Measurements from ENCODE around the gene FAF1. TPM values are rescaled to one million over a fixed set of nuclear protein-coding genes. Genes with fewer than 3 reads are reported as not detected.

FAF1 gene
- total RNA-seq, 2 experiments from 2014 or later: 43.5 to 44.0 TPM

GRCh38 chr1:50615036-50615750 lies 344.9 kb downstream of the FAF1 start:
- Mint-ChIP-seq H3K4me3 (no peak overlapping the region), H3K27ac (no peak overlapping the region), H3K9me3 (peaks cover 12% of the 10 kb centered on the region), H3K27me3 (no peaks in the 10 kb centered on the region), H3K36me3 (ENCODE audit: low read depth) (peaks cover 20% of the 10 kb centered on the region), H3K4me1 (ENCODE audit: low read depth) (no peaks in the 10 kb centered on the region)
- CTCF ChIA-PET: no interaction called here
- Histone ChIP-seq H3K9me3 (ENCODE audit: control insufficient read depth in 1 of 2, insufficient read depth in 1 of 2, low read length in 2 of 2) (peaks cover 0 to 8% of the 10 kb centered on the region in 2 experiments), H3K4me1 (ENCODE audit: insufficient read depth, low read length) (no peaks in the 10 kb centered on the region), H3K27ac (ENCODE audit: low read depth in 1 of 2, low read length in 2 of 2) (no peak overlapping the region), H3K4me3 (ENCODE audit: low read length) (no peak overlapping the region), H3K27me3 (ENCODE audit: control insufficient read depth in 1 of 2, insufficient read depth in 2 of 2, low read length in 2 of 2) (no peaks in the 10 kb centered on the region), H3K36me3 (ENCODE audit: insufficient read depth, low read length) (no peaks in the 10 kb centered on the region)
- DNase-seq (no peak), ATAC-seq (ENCODE audit: poor library complexity) (no peak)
- POLR2A ChIA-PET: no interaction called here
- intact Hi-C loops (cut with DNase I, micrococcal nuclease): no loop called here
- no peak for TF ChIP-seq CTCF (IDR thresholded peaks at IDR 0.05)

GRCh38 chr1:50611675-50612074 lies 348.4 kb downstream of the FAF1 start:
- Histone ChIP-seq H3K9me3 (ENCODE audit: control insufficient read depth in 1 of 2, insufficient read depth in 1 of 2, low read length in 2 of 2) (no peaks in the 10 kb centered on the region), H3K36me3 (ENCODE audit: insufficient read depth, low read length) (peaks cover 3% of the 10 kb centered on the region), H3K4me3 (ENCODE audit: low read length) (no peak overlapping the region), H3K4me1 (ENCODE audit: insufficient read depth, low read length) (no peaks in the 10 kb centered on the region), H3K27ac (ENCODE audit: low read depth in 1 of 2, low read length in 2 of 2) (no peak overlapping the region), H3K27me3 (ENCODE audit: control insufficient read depth in 1 of 2, insufficient read depth in 2 of 2, low read length in 2 of 2) (no peaks in the 10 kb centered on the region)
- H3K4me3 Mint-ChIP-seq: no peak overlapping the region
- ChIA-PET CTCF (interaction anchor here (1.2 kb wide), 1 partner anchor 26 kb away, joined by 3 read pairs; no protein-coding TSS in a partner anchor), POLR2A (no interaction called here)
- peaks cover 28% of the 10 kb centered on the region for H3K36me3 Mint-ChIP-seq (ENCODE audit: low read depth)
- ATAC-seq (ENCODE audit: poor library complexity): no peak
- DNase-seq: peak in 1 of 14 experiments; percentile 16
- peaks cover 2% of the 10 kb centered on the region for H3K9me3 Mint-ChIP-seq
- H3K27ac Mint-ChIP-seq: peak overlapping the region; percentile 5
- H3K4me1 Mint-ChIP-seq (ENCODE audit: low read depth): no peaks in the 10 kb centered on the region
- no peaks in the 10 kb centered on the region for H3K27me3 Mint-ChIP-seq
- intact Hi-C loops (cut with DNase I, micrococcal nuclease): no loop called here
- no peak for TF ChIP-seq CTCF (IDR thresholded peaks at IDR 0.05)

GRCh38 chr1:50610563-50610962 lies 349.5 kb downstream of the FAF1 start:
- TF ChIP-seq CTCF (IDR thresholded peaks at IDR 0.05): no peak
- DNase-seq (no peak), ATAC-seq (ENCODE audit: poor library complexity) (no peak)
- Histone ChIP-seq H3K27ac (ENCODE audit: low read depth in 1 of 2, low read length in 2 of 2) (no peak overlapping the region), H3K4me1 (ENCODE audit: insufficient read depth, low read length) (no peaks in the 10 kb centered on the region), H3K4me3 (ENCODE audit: low read length) (no peak overlapping the region), H3K36me3 (ENCODE audit: insufficient read depth, low read length) (peaks cover 3% of the 10 kb centered on the region), H3K9me3 (ENCODE audit: control insufficient read depth in 1 of 2, insufficient read depth in 1 of 2, low read length in 2 of 2) (no peaks in the 10 kb centered on the region), H3K27me3 (ENCODE audit: control insufficient read depth in 1 of 2, insufficient read depth in 2 of 2, low read length in 2 of 2) (no peaks in the 10 kb centered on the region)
- Mint-ChIP-seq H3K4me3 (no peak overlapping the region), H3K27me3 (no peaks in the 10 kb centered on the region), H3K9me3 (no peaks in the 10 kb centered on the region), H3K4me1 (ENCODE audit: low read depth) (no peaks in the 10 kb centered on the region), H3K27ac (no peak overlapping the region), H3K36me3 (ENCODE audit: low read depth) (peaks cover 18% of the 10 kb centered on the region)
- ChIA-PET CTCF (interaction anchor here (1.2 kb wide), 1 partner anchor 27 kb away, joined by 3 read pairs; no protein-coding TSS in a partner anchor), POLR2A (no interaction called here)
- intact Hi-C loops (cut with DNase I, micrococcal nuclease): no loop called here
